GM19372 (cell line): Measurements from ENCODE around the gene PAX8.

Source experiments
- ATAC-seq: cut with Tn5 transposase; IDR thresholded peaks from one replicate; pipeline ENCODE4 v1.9.1; 2021; ENCODE audit warnings: mild to moderate bottlenecking, low read depth, moderate library complexity; ENCODE audit not compliant: unreplicated experiment

The PAX8 gene

DNA sequence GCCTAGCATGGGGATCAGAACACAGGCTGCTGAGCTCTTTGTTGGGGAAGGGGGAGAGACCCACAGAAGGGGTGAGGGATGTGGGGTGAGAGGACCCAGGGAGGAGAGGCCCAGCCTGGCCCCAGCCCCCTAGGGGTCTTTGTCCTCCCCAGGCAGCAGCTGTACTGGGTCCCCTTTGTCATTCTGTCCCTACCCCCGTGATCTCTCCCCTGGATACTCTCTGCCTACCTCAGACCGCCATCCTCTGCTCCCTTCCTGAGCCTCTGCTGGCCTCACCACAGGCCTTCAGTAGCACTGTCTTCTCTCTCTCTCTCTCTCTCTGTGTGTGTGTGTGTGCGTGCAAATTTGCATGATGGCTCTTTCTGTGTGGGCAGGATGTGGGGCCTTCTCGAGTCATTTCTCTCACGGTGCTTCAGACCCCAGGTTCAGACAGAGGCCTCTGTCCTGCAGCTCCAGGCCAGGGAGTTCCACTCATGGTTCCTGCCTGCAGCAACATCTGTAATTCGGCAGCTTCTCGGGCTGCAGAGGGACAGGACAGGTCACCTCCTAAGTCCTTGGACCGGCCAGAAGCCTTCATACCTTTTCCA, 103.6 kb downstream of the PAX8 start:
- ATAC-seq, result peak; percentile 73

DNA sequence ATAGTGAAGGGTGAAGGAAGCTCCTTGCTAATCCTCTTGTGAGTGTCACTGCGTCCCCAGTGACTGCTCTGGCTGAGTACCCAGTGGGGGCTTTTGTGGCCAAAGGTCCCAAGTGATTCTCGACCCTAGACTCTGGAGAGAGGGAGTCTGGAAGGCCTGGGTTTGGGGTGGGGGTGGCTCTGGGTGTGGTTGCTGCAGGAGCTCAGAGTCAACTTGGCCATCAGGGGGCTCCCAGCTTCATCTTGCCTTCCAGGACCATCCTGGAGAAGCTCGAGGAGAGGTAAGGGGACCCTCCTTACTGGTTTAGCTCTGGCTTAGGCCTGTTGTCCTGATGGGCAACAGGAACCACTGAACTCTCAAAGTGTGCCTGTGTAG, 104.4 kb downstream of the PAX8 start:
- ATAC-seq, result no peak

DNA sequence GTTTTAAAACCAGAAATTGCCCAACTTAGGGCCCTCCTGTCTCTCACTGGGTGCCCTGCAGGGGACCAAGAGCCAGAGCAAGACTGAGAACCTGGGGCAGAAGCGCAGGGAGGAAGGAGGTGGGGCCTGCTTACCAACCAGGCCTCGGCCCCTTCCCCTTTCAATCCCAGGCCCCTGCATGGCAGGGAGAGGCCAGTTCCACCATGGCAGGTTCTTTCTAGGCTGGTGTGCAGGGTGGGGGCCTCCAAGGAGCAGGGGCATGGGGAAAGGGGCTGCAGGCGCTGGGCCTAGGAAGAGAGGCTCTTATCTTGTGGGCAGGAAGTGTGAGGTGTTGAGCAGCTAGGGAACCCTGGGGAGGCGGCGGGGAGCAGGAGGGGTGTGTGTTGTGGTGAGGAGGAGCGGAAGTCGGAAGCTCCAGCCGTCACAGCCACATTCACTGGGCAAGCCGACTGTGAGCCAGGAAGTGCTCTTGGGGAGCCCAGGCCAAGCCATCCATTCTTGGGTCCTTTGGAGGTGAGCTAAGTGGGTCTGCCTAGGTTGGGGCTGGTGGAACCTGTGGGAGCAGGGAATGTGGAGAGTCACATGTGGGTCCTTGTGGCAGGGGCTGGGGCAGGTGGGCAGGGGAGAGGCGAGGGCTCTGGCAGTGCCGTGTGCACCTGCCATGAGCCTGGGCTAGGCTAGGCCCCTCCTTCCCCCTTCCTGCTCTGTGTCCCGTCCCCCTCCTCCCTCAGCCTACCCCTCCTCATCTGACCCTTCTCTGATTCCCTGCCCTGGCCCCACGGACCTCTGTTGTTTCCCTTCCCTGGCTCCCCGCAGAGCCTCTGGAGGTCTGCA, 105.0 kb downstream of the PAX8 start, which contains the start of gene PSD4:
TSS of gene PSD4 (plus strand) at position 430 of the 834 bp plus-strand sequence. CDS start 8,486 bp downstream, outside the sequence.
- peak; percentile 70 for ATAC-seq

DNA sequence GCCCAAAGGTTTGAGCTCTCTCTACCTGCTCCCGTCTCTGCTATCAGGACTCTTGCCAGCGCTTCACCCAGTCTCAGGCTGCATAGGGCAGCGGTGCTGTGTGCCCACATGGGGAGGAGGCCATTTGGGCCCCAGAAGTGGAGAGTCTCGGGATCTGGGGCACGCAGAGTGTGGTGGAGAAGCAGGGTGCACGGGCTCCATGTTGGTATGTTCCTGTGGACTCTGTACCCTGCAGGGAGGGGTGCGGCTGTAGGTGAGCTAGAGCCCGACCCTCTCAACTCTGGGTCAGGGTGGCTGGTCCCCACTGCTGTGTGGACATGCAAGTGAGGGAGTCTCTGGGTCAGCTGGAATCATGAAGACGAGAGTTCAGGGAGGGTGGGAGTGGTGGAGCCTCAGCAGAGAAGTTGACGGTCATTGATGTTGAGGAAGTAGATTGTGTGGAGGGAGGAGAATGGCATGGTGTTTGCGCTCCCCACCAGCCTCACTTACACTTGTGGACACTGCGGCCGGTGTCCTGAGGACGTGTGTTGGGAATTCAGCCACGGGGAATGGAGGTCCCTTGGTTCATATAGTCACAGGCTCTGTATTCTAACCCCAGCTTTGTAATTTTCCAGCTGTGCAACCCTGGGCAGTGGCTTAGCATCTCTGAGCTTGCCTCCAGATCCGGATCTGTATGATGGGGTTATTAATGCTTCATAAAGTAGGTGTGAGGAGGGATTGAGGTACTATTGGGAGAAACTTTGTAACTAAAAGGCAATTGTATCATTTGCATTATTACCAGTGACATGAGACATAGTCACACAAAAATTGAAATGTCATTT, 105.8 kb downstream of the PAX8 start:
- ATAC-seq, result no peak

DNA sequence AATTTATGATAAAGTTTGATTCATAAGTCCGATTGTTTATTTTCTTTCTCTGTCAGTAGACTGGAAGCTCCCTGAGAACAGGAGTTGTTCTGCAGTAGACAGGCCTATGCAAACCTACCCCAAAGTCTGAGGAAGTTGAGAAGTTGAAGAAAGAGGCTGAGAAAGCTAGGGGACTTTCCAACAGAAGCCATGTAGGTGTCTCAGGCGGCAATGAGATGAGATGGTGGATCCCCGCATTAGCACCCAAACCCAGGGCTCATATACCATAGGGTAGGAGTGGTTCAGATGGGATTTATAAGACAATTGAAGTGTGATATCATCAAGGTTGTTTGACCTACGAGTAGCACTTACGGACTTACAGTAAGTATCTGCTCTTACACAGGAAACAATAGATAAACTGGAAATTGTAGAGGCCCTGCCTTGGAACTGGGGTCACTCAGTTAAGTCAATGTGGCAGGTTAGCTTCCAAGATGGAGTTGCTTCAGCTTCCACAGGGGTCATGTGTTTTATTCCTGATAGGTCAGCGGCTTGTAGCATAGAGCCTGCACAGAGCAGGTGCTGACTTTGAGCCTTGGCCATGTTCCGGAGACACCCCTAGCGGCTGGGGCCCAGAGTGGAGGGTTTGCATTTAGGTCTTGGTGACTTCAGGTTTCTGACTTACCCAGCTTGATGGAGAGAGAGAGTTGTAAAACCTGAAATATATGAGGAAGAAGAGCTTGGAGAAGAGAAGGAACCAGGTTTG, 107.2 kb downstream of the PAX8 start:
- ATAC-seq, result no peak

DNA sequence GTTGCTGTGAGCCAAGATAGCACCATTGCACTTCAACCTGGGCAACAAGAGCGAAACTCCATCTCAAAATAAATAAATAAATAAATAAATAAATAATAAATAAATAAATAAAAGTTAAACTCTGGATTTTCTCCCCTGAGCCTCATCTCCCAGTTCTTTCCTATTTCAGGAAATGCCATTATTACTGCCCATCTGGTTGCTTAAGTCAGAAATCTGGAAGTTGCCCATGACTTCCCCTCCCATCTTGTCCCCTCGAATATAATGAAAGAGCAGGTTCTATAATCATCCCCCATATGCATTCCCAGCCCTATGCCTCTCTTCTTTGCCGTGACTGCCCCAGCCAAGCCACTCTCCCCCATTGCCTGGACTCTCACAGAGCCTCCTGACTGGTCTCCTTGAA, 109.1 kb downstream of the PAX8 start:
- ATAC-seq, result no peak

DNA sequence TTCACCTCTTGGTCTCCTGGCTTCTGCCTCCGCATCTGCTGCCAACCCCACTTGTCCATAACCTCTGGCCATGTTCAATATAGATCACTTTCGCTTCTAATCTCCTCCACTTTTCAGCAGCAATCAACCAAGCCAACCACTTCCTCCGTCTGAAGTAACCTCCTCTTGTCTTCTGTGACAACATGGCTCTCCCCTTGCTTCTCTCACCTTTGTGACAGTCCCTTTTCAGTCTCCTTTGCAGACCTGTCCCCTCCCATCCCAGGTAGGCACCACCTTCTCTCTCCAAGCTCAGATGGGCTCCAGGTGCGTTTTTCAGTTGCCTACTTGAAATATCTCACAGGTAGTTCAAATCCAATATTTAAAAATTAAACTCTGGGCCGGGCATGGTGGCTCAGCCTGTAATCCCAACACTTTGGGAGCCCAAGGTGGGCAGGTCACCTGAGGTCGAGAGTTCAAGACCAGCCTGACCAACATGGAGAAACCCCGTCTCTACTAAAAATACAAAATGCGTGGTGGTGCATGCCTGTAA, 109.7 kb downstream of the PAX8 start:
- ATAC-seq, result no peak

DNA sequence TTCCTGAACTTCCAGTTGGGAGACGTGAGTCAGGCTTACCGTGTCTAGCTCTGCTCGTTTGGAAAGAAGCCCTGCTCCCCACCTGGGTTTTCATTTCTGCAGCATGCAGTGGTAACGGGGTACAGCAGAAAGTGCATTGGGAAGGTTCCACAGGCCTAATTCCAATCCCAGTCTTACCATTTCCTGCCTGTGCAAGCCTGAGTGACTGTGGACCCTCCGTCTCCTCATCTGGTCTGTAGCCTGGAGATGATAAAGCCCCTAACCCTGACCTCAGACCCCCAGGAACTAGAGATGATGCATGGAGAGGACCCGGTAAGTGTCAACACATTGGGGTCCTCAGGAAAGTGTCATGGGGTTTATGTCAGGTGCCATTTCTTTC, 110.8 kb downstream of the PAX8 start:
- ATAC-seq, result no peak

DNA sequence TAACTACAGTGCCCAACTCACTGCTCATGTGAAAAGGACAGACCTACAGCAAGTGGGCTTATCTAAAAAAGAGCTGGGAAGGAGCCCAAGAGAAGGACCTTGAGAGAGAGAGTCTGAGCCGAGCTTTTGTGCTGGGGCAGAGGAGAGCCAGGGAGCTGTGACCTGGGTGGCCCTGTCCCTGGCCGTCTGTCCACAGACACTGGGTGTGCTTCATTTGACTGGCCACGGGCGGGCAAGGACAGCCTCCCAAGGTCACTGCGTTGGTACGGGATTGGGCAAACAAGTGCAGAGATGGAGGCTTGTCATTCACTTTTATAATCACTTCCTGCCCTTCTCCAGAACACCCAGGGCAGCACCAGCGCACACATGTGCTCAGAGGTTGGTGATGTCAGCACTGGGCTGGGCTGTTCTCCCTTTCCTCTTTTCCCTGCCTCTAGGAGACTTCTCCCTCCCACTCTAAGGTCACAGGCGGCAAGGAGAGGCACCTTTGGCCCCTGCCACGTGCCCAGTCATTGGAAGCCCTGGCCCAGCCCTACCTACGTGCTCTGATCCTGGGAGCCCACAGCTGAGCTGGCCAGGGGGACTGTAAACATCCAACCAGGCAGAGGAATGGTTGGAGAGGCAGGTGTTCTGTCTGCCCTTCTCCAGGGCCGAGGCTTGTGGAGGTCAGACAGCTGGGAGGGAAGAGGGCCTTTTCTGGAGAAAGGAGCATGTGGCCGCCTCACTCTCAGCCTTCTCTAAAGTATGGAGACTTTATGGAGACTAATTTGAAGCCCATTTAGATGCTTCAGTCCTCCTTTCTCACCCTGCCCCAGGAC, 111.4 kb downstream of the PAX8 start:
- no peak for ATAC-seq

DNA sequence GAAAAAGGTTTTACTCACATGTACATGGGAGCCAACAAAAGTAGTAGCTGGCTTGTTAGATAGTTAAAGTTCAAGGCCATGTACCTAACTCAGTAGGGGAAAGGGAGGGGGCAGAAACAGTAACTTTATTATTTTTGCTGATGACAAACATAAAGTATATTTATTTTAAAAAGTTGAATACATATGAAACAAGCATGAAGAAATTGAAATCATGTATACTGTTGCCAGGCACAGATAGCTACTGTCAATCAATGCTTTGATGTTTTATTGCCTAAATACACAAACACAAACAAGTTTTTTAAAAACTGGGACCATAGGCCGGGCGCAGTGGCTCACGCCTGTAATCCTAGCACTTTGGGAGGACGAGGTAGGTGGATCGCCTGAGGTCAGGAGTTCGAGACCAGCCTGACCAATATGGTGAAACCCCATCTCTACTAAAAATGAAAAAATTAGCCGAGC, 112.5 kb downstream of the PAX8 start:
- no peak for ATAC-seq
